Osteoblast (primary cell): ENCODE results near the gene CES4A. TPM values are rescaled to one million over a fixed set of nuclear protein-coding genes. Genes with fewer than 3 reads are reported as not detected.
"Not testable (repeated sequence)": the region's sequence is repeated elsewhere in the genome, so short reads cannot be mapped to it uniquely, and the experiment has no call there.

Experiments used
- DNase-seq: peaks from one replicate; pipeline ENCODE4 v3.0.0; 2011; ENCODE audit warnings: low spot score, mixed read lengths; ENCODE audit not compliant: insufficient read length; ENCODE audit errors: missing footprints
- H2AFZ ChIP-seq: 2 replicates; pipeline ENCODE4 v1.6.0; 2011; ENCODE audit warnings: mild to moderate bottlenecking, low read length
- H3K27ac ChIP-seq: 2 replicates; pipeline ENCODE4 v1.5.1; 2011; ENCODE audit warnings: mild to moderate bottlenecking, low read depth, low read length, moderate library complexity
- H3K27me3 ChIP-seq: 2 replicates; pipeline ENCODE4 v1.6.0; 2012; ENCODE audit warnings: mild to moderate bottlenecking, control low read depth, inconsistent platforms, low read length, moderate library complexity; ENCODE audit not compliant: insufficient read depth
- H3K36me3 ChIP-seq: 2 replicates; pipeline ENCODE4 v1.5.1; 2011; ENCODE audit warnings: mild to moderate bottlenecking, low read length, control low read depth, moderate library complexity; ENCODE audit not compliant: insufficient read depth
- H3K4me1 ChIP-seq: 2 replicates; pipeline ENCODE4 v1.5.1; 2011; ENCODE audit warnings: mild to moderate bottlenecking, low read length, control low read depth, moderate library complexity; ENCODE audit not compliant: insufficient read depth
- H3K4me2 ChIP-seq: 2 replicates; pipeline ENCODE4 v1.6.0; 2011; ENCODE audit warnings: mild to moderate bottlenecking, low read length; ENCODE audit not compliant: insufficient read depth
- H3K4me3 ChIP-seq: fragments of 200-600 bp; sonication (generic); 3 replicates; pipeline ENCODE4 v1.5.1; 2012; ENCODE audit warnings: mild to moderate bottlenecking, low read length, inconsistent platforms; ENCODE audit not compliant: insufficient read depth
- H3K79me2 ChIP-seq: 2 replicates; pipeline ENCODE4 v1.6.0; 2012; ENCODE audit warnings: mild to moderate bottlenecking, low read length, control low read depth, inconsistent platforms; ENCODE audit not compliant: insufficient read depth
- H3K9me3 ChIP-seq: 2 replicates; pipeline ENCODE4 v1.5.1; 2011; ENCODE audit warnings: low read depth, low read length, control low read depth
- H4K20me1 ChIP-seq: 2 replicates; pipeline ENCODE4 v1.6.0; 2012; ENCODE audit warnings: mild to moderate bottlenecking, low read length, control low read depth; ENCODE audit not compliant: insufficient read depth
- total RNA-seq: library from RNA; depleted of rRNA; stranded (reverse); fragments of >200 nt; gene quantifications from 2 replicates; pipeline ENCODE4 v1.2.3, GENCODE V29; 2012
- TF ChIP-seq, protein P1 (sequence below): IDR thresholded peaks from 2 replicates; pipeline ENCODE4 v1.5.1; 2011; ENCODE audit warnings: mild to moderate bottlenecking, low read depth, low read length, moderate library complexity; ENCODE audit errors: extremely low read depth

The CES4A gene
- total RNA-seq, 1 donor, result 1.8 TPM

DNA sequence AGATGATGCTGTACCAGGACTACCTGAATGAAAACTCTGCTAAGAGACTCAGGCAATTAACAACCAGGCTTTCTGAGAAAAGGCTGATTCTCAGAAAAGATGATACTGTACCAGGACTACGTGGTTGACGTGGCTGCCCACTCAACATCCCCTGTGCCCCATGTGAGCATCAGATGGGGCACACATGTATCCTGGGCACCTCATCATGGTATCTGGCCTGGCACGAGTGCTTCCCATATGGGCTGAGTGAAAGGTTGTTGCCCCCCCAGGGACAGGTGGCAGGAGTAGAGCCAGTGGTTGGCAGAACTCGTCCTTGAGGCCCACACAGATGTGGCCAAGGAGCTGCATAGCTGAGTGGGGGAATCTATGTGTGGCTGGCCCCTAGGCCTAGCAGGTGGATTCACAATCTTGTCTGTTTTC, 3.5 kb upstream of the CES4A start:
- TF ChIP-seq, protein P1, sequence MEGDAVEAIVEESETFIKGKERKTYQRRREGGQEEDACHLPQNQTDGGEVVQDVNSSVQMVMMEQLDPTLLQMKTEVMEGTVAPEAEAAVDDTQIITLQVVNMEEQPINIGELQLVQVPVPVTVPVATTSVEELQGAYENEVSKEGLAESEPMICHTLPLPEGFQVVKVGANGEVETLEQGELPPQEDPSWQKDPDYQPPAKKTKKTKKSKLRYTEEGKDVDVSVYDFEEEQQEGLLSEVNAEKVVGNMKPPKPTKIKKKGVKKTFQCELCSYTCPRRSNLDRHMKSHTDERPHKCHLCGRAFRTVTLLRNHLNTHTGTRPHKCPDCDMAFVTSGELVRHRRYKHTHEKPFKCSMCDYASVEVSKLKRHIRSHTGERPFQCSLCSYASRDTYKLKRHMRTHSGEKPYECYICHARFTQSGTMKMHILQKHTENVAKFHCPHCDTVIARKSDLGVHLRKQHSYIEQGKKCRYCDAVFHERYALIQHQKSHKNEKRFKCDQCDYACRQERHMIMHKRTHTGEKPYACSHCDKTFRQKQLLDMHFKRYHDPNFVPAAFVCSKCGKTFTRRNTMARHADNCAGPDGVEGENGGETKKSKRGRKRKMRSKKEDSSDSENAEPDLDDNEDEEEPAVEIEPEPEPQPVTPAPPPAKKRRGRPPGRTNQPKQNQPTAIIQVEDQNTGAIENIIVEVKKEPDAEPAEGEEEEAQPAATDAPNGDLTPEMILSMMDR, result no peak
- H3K27me3 ChIP-seq, result no peaks in the 10 kb centered on the region
- H3K4me2 ChIP-seq, result no peak overlapping the region
- H3K36me3 ChIP-seq, result no peaks in the 10 kb centered on the region
- H4K20me1 ChIP-seq, result no peaks in the 10 kb centered on the region
- no peak overlapping the region for H3K4me3 ChIP-seq
- H3K27ac ChIP-seq, result no peak overlapping the region
- no peaks in the 10 kb centered on the region for H3K4me1 ChIP-seq
- H2AFZ ChIP-seq, result no peak overlapping the region
- no peaks in the 10 kb centered on the region for H3K79me2 ChIP-seq
- H3K9me3 ChIP-seq, result no peaks in the 10 kb centered on the region
- no peak for DNase-seq

GRCh38 chr16:66986559-66986958, 1.8 kb upstream of the CES4A start:
- DNase-seq, result no peak
- H3K27ac ChIP-seq, result no peak overlapping the region
- no peak overlapping the region for H2AFZ ChIP-seq
- no peak overlapping the region for H3K4me2 ChIP-seq
- H3K79me2 ChIP-seq, result no peaks in the 10 kb centered on the region
- no peaks in the 10 kb centered on the region for H3K4me1 ChIP-seq
- TF ChIP-seq, protein P1, result no peak
- H3K36me3 ChIP-seq, result no peaks in the 10 kb centered on the region
- no peaks in the 10 kb centered on the region for H3K9me3 ChIP-seq
- no peaks in the 10 kb centered on the region for H3K27me3 ChIP-seq
- H4K20me1 ChIP-seq, result no peaks in the 10 kb centered on the region
- H3K4me3 ChIP-seq, result no peak overlapping the region

DNA sequence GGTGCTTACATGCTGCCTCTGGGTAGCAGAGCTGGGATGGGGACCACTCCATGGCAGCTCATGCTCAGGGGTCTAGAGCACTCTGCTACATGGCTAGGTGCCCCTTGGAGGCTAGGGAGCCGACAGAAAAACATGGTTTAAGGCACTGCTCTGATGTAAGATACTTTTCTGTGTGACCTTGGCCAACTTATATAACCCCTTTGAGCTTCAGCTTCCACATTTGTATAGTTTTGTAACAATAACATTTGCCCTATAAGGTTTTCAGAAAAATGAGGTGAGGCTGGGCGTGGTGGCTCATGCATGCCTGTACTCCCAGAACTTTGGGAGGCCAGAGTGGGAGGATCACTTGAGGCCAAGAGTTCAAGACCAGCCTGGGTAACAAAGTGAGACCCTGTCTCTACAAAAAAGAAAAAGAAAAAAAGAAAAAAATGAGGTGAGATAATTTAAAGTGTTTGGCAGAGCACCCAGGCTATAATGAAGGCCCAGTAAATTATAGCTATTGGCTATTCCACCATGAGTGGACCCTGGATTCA, 3.2 kb downstream of the CES4A start:
- TF ChIP-seq, protein P1, result no peak
- no peaks in the 10 kb centered on the region for H3K79me2 ChIP-seq
- no peaks in the 10 kb centered on the region for H3K27me3 ChIP-seq
- no peaks in the 10 kb centered on the region for H3K36me3 ChIP-seq
- no peak for DNase-seq
- H3K27ac ChIP-seq, result no peak overlapping the region
- H2AFZ ChIP-seq, result no peak overlapping the region
- no peaks in the 10 kb centered on the region for H4K20me1 ChIP-seq
- H3K4me2 ChIP-seq, result no peak overlapping the region
- no peaks in the 10 kb centered on the region for H3K9me3 ChIP-seq
- peaks cover 4% of the 10 kb centered on the region for H3K4me1 ChIP-seq
- no peak overlapping the region for H3K4me3 ChIP-seq

GRCh38 chr16:66993558-66993957, 5.2 kb downstream of the CES4A start:
- not testable (repeated sequence) for H3K27me3 ChIP-seq, H4K20me1 ChIP-seq, DNase-seq, H3K79me2 ChIP-seq, H3K4me2 ChIP-seq, H2AFZ ChIP-seq, H3K27ac ChIP-seq, H3K36me3 ChIP-seq, H3K9me3 ChIP-seq, H3K4me3 ChIP-seq, H3K4me1 ChIP-seq
